Measurements from ENCODE around the gene B3GNT3. TPM values are rescaled to one million over a fixed set of nuclear protein-coding genes. Genes with fewer than 3 reads are reported as not detected.

Gene B3GNT3
- total RNA-seq, 1 experiment from 2014 or later = 39.5 TPM

DNA sequence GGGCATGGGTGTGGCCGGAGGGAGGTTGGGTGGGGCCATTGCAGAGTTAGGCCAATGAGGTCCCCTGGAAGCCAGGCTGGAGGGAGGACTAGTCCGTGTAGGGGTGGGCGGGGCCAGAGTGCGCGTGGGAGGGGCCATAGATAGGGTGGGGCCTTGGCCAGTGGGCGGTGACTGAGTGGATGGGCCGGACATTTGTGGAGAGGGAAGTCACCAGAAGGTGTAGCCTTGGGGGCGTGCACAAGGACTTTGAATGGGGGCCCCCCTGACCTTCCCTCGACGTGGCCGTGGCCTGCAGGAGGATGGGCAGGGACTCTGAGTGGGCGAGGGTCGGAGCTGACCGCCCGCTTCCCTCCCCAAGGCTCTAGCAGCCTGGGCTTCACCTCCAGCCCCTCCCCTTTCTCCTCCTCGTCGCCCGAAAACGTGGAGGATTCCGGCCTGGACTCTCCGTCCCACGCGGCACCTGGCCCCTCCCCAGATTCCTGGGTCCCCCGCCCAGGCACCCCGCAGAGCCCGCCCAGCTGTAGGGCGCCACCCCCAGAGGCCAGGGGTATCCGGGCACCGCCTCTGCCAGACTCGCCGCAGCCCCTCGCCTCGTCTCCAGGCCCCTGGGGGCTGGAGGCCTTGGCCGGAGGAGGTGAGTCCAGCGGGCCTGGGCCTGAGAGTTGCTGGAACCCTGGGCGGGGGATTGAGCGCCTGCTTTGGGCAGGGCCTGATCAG lies 16.5 kb upstream of the B3GNT3 start:
- H3K4me2 ChIP-seq (ENCODE audit: low read length) = peak overlapping the region; percentile 81
- no peaks in the 10 kb centered on the region for H3K79me2 ChIP-seq (ENCODE audit: low read length)
- peak overlapping the region; percentile 68 for H3K9ac ChIP-seq (ENCODE audit: low read length)
- no peaks in the 10 kb centered on the region for H4K20me1 ChIP-seq (ENCODE audit: low read length)
- H3K36me3 ChIP-seq (ENCODE audit: low read depth, low read length) = no peaks in the 10 kb centered on the region
- peak overlapping the region; percentile 62 for H3K4me3 ChIP-seq (ENCODE audit: low read length)
- intact Hi-C loops (cut with micrococcal nuclease) = loop anchor here (2.0 to 5.0 kb wide), 3 partner anchors 18 to 266 kb away; partner anchors contain the start of genes PGLS and RPL18A
- H3K9me3 ChIP-seq (ENCODE audit: low read length) = no peaks in the 10 kb centered on the region
- ChIA-PET CTCF (no interaction called here), POLR2A (ENCODE audit: unreplicated experiment) (no interaction called here)
- no peaks in the 10 kb centered on the region for H3K27me3 ChIP-seq (ENCODE audit: low read length)
- peaks cover 23% of the 10 kb centered on the region for H3K4me1 ChIP-seq (ENCODE audit: insufficient read depth, low read length)
- peak overlapping the region; percentile 56 for H3K27ac ChIP-seq (ENCODE audit: low read length)
- peak overlapping the region; percentile 87 for H2AFZ ChIP-seq (ENCODE audit: low read length)
- ATAC-seq (peak; percentile 80), DNase-seq (peak; percentile 94)
- H3F3A ChIP-seq (ENCODE audit: low read length, unreplicated experiment) = no peaks in the 10 kb centered on the region
- no peaks in the 10 kb centered on the region for H3K9me2 ChIP-seq (replicated peaks; ENCODE audit: low read length)
- BruUV-seq (replicated peaks) = TSS peak; percentile 50
- TF ChIP-seq, protein P1, sequence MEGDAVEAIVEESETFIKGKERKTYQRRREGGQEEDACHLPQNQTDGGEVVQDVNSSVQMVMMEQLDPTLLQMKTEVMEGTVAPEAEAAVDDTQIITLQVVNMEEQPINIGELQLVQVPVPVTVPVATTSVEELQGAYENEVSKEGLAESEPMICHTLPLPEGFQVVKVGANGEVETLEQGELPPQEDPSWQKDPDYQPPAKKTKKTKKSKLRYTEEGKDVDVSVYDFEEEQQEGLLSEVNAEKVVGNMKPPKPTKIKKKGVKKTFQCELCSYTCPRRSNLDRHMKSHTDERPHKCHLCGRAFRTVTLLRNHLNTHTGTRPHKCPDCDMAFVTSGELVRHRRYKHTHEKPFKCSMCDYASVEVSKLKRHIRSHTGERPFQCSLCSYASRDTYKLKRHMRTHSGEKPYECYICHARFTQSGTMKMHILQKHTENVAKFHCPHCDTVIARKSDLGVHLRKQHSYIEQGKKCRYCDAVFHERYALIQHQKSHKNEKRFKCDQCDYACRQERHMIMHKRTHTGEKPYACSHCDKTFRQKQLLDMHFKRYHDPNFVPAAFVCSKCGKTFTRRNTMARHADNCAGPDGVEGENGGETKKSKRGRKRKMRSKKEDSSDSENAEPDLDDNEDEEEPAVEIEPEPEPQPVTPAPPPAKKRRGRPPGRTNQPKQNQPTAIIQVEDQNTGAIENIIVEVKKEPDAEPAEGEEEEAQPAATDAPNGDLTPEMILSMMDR (conservative IDR thresholded peaks at IDR 0.05; ENCODE audit: low read depth, low read length) = no peak
- TF ChIP-seq EZH2 (IDR thresholded peaks at IDR 0.05; ENCODE audit: low read length, unreplicated experiment) (no peak), EZH2phosphoT487 (IDR thresholded peaks at IDR 0.05; ENCODE audit: borderline replicate concordance, low read length) (no peak)

DNA sequence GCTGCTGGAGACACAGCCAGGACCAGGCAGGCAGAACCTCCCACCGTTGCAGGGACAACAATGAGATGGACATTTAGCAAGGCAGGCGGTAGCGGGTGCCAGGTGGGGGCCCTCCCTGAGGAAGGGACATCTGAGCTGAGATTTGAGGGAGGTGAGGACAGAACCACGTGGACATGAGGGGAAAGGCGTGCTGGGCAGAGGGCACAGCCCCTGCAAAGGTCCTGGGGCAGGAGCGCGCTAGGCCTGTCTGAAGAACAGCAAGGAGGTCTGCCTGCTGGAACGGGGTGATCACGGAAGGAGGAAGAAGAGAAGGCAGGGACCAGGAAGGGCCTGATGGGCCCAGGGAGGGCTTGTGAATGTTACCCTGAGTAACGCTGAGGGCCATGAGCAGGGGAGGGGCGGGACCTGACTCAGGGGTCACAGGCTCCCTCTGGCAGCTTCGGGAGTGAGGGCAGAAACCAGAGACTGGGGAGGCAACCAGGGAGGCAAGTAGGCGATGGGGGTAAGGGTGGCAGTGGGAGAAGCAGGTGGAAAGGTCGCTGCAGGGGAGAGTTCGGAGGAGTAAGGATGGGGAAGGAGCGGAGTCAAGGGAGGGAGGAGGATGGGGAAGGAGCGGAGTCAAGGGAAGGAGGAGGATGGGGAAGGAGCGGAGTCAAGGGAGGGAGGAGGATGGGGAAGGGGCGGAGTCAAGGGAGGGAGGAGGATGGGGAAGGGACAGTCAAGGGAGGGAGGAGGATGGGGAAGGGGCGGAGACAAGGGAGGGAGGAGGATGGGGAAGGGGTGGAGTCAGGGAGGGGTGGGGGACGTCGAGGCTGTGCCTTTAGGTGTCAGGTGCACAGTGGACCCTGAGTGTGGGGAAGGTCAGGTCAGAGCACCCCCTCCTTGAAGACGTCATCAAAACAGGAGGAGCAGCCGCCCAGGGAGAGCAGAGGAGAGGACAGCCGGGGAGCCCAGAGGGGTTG lies 15.7 kb upstream of the B3GNT3 start:
- intact Hi-C loops (cut with micrococcal nuclease) = loop anchor here (2.0 to 5.0 kb wide), 3 partner anchors 18 to 267 kb away; partner anchors contain the start of genes PGLS and RPL18A
- Histone ChIP-seq H3K9ac (ENCODE audit: low read length) (peak overlapping the region; percentile 68), H3F3A (ENCODE audit: low read length, unreplicated experiment) (no peaks in the 10 kb centered on the region), H2AFZ (ENCODE audit: low read length) (peak overlapping the region; percentile 87), H4K20me1 (ENCODE audit: low read length) (no peaks in the 10 kb centered on the region), H3K27me3 (ENCODE audit: low read length) (no peaks in the 10 kb centered on the region), H3K4me2 (ENCODE audit: low read length) (peak overlapping the region; percentile 81), H3K36me3 (ENCODE audit: low read depth, low read length) (no peaks in the 10 kb centered on the region), H3K4me1 (ENCODE audit: insufficient read depth, low read length) (peaks cover 23% of the 10 kb centered on the region), H3K9me2 (replicated peaks; ENCODE audit: low read length) (no peaks in the 10 kb centered on the region), H3K27ac (ENCODE audit: low read length) (peak overlapping the region; percentile 56), H3K79me2 (ENCODE audit: low read length) (no peaks in the 10 kb centered on the region), H3K4me3 (ENCODE audit: low read length) (peak overlapping the region; percentile 62), H3K9me3 (ENCODE audit: low read length) (no peaks in the 10 kb centered on the region)
- ChIA-PET POLR2A (ENCODE audit: unreplicated experiment) (no interaction called here), CTCF (no interaction called here)
- ATAC-seq (peak; percentile 16), DNase-seq (peak; percentile 84)
- TF ChIP-seq EZH2 (IDR thresholded peaks at IDR 0.05; ENCODE audit: low read length, unreplicated experiment) (no peak), EZH2phosphoT487 (IDR thresholded peaks at IDR 0.05; ENCODE audit: borderline replicate concordance, low read length) (no peak)
- TF ChIP-seq, protein P1 (conservative IDR thresholded peaks at IDR 0.05; ENCODE audit: low read depth, low read length) = no peak
- no TSS peak for BruUV-seq (replicated peaks)
